Stimulated activated CD4-positive, alpha-beta T cell treated with anti-CD3 and anti-CD28 coated beads, Interleukin-1b, Interleukin-23, amount 100 ng/mL, for 24 hours (primary cell): ENCODE results near the gene KANSL1.

ENCODE experiments used
- DNase-seq, 4 experiments: peaks; one replicate each; pipeline ENCODE4 v3.0.0-alpha.2; 2020; ENCODE audit warnings: low read depth in 4 of 4, low spot score in 1 of 4

Gene KANSL1

GRCh38 chr17:46140645-46141197 is 52.5 kb downstream of the KANSL1 start:
- no peak for DNase-seq

GRCh38 chr17:46139432-46140210 is 53.6 kb downstream of the KANSL1 start:
- DNase-seq = no peak

- DNase-seq = no peak
These were observed 54.8 kb downstream of the KANSL1 start for GRCh38 chr17:46138473-46138872.

- no peak for DNase-seq
These were observed 56.4 kb downstream of the KANSL1 start for GRCh38 chr17:46136820-46137219.

- DNase-seq = no peak
These were observed 57.2 kb downstream of the KANSL1 start for GRCh38 chr17:46135879-46136563.

GRCh38 chr17:46135126-46135812 is 58.0 kb downstream of the KANSL1 start:
- no peak for DNase-seq

GRCh38 chr17:46129302-46129701 is 63.9 kb downstream of the KANSL1 start:
- DNase-seq = no peak

- DNase-seq = no peak
These were observed 64.8 kb downstream of the KANSL1 start for GRCh38 chr17:46128453-46128852.

GRCh38 chr17:46127524-46127923 is 65.7 kb downstream of the KANSL1 start:
- DNase-seq = no peak

GRCh38 chr17:46126840-46127239 is 66.4 kb downstream of the KANSL1 start:
- DNase-seq = no peak

GRCh38 chr17:46125831-46126230 is 67.4 kb downstream of the KANSL1 start:
- DNase-seq = no peak

- DNase-seq = no peak
These were observed 68.3 kb downstream of the KANSL1 start for GRCh38 chr17:46124695-46125592.

- DNase-seq = no peak
These were observed 69.6 kb downstream of the KANSL1 start for GRCh38 chr17:46123607-46124006.

GRCh38 chr17:46122486-46122871 is 70.8 kb downstream of the KANSL1 start:
- DNase-seq = no peak

- no peak for DNase-seq
These were observed 71.3 kb downstream of the KANSL1 start for GRCh38 chr17:46121841-46122485.

GRCh38 chr17:46121165-46121764 is 72.0 kb downstream of the KANSL1 start:
- no peak for DNase-seq

GRCh38 chr17:46120537-46120936 is 72.7 kb downstream of the KANSL1 start:
- DNase-seq = no peak

- no peak for DNase-seq
These were observed 73.2 kb downstream of the KANSL1 start for GRCh38 chr17:46120078-46120477.

GRCh38 chr17:46118964-46119363 is 74.3 kb downstream of the KANSL1 start:
- DNase-seq = no peak
